ENCODE results near the gene MAGOH. TPM values are rescaled to one million over a fixed set of nuclear protein-coding genes. Genes with fewer than 3 reads are reported as not detected.

The MAGOH gene
- total and polyA plus RNA-seq, 9 of the 15 experiments (the other 6 are each of a cell fraction or from before 2014, with no cell fraction given) = 102 to 342 (median 135) TPM

- 89% methylated on average over 5 of the region's 5 CpGs for WGBS (ENCODE audit: insufficient coverage, low coverage, missing lambda C conversion rate)
- no TSS peak for BruUV-seq (replicated peaks)
- ATAC-seq = no peak
- ChIA-PET CTCF (ENCODE audit: low intra/inter-chr PET ratio) (interaction anchor here (0.7 kb wide), 1 partner anchor 108 kb away, joined by 3 read pairs; no protein-coding TSS in a partner anchor), POLR2A (interaction anchor here (0.6 to 1.2 kb wide), 2 partner anchors 28 to 130 kb away, joined by 4 read pairs; no protein-coding TSS in a partner anchor)
- Histone ChIP-seq H3K79me2 (ENCODE audit: control insufficient read depth, insufficient read depth, low read length) (no peaks in the 10 kb centered on the region), H3K9me1 (ENCODE audit: control insufficient read depth, insufficient read depth, low read length) (no peaks in the 10 kb centered on the region), H2AFZ (ENCODE audit: low read depth, low read length) (no peak overlapping the region), H3K36me3 (ENCODE audit: control insufficient read depth, insufficient read depth, low read length) (peaks cover 89% of the 10 kb centered on the region; the same call in 2 of the 3 replicates), H3K4me1 (replicated peaks in 1 of 2; ENCODE audit: control insufficient read depth in 2 of 2, insufficient read depth in 2 of 2, low read length in 2 of 2) (peaks cover 2 to 4% of the 10 kb centered on the region in 2 experiments; a peak in 3 of 5 replicates), H3K4me2 (ENCODE audit: insufficient read depth, low read length) (no peak overlapping the region), H3K27me3 (ENCODE audit: control insufficient read depth in 2 of 2, insufficient read depth in 2 of 2, low read length in 2 of 2) (no peaks in the 10 kb centered on the region), H3K9ac (ENCODE audit: insufficient read depth in 1 of 2, low read depth in 2 of 2, low read length in 2 of 2) (no peak overlapping the region), H3K9me3 (replicated peaks; ENCODE audit: control insufficient read depth, insufficient read depth, low read depth, low read length) (no peaks in the 10 kb centered on the region), H4K20me1 (replicated peaks; ENCODE audit: control insufficient read depth, insufficient read depth, low read length) (0 out of 2 replicates have a peak, but pooled peaks cover 4% of the 10 kb centered on the region), H3K27ac (ENCODE audit: extremely low read depth, low read depth, low read length) (no peak overlapping the region), H3K4me3 (no peak overlapping the region)
- no peak for DNase-seq (ENCODE audit: extremely low read depth in 1 of 4, low spot score in 3 of 4)
- in situ Hi-C loops (cut with MboI) = no loop called here
- no peak for FAIRE-seq
- intact Hi-C loops (cut with micrococcal nuclease) = no loop called here
- TF ChIP-seq ELF1 (tag; IDR thresholded peaks at IDR 0.05) (no peak), GMEB1 (CRISPR knock-in tag; IDR thresholded peaks at IDR 0.05) (no peak), KLF16 (IDR thresholded peaks at IDR 0.05) (no peak), STAT5B (CRISPR knock-in tag; IDR thresholded peaks at IDR 0.05) (no peak), ZNF695 (CRISPR knock-in tag; IDR thresholded peaks at IDR 0.05) (no peak), ATF6 (CRISPR knock-in tag; IDR thresholded peaks at IDR 0.05) (no peak), FIP1L1 (IDR thresholded peaks at IDR 0.05; ENCODE audit: low read depth, low read length, poor library complexity, severe bottlenecking) (no peak), ZNF583 (CRISPR knock-in tag; IDR thresholded peaks at IDR 0.05) (no peak), CREB3L1 (IDR thresholded peaks at IDR 0.05; ENCODE audit: borderline replicate concordance, low read depth) (no peak), NFYB (IDR thresholded peaks at IDR 0.05; ENCODE audit: extremely low read depth, insufficient read length) (no peak), E2F8 (IDR thresholded peaks at IDR 0.05; ENCODE audit: low read depth, partially characterized antibody) (no peak)
These were observed 47.2 kb upstream of the MAGOH start for GRCh38 chr1:53285546-53285945.

All from K562 (cell line).